ENCODE measurements around the gene HOXB4. TPM values are rescaled to one million over a fixed set of nuclear protein-coding genes. Genes with fewer than 3 reads are reported as not detected.

The HOXB4 gene
- total and polyA plus RNA-seq, 10 of the 15 experiments (the other 5 are each of a cell fraction or from before 2014, with no cell fraction given) = 0.35 to 5.8 (median 3.0) TPM

- peak in 2 of 3 experiments; percentile 4 to 16; a peak in 1 of 6 replicates for TF ChIP-seq CTCF (IDR thresholded peaks at IDR 0.05 in 2 of 3, conservative IDR thresholded peaks at IDR 0.05 in 1 of 3; ENCODE audit: control insufficient read depth in 2 of 3, extremely low read depth in 1 of 3, insufficient read depth in 1 of 3, low read depth in 3 of 3, low read length in 3 of 3)
- TF ChIP-seq POU2F2 (IDR thresholded peaks at IDR 0.05; ENCODE audit: borderline replicate concordance, low read depth, low read length) = peak; percentile 46; the same call in 1 of the 3 replicates
- TF ChIP-seq E4F1 (IDR thresholded peaks at IDR 0.05; ENCODE audit: borderline replicate concordance, partially characterized antibody) = no peak
- TF ChIP-seq HSF1 (IDR thresholded peaks at IDR 0.05; ENCODE audit: low read depth, low read length) = no peak
- 0 out of 2 replicates have a peak, but pooled peaks have one; percentile 15 for TF ChIP-seq GATAD2B (conservative IDR thresholded peaks at IDR 0.05; ENCODE audit: low read depth)
- TF ChIP-seq RCOR1 (conservative IDR thresholded peaks at IDR 0.05; ENCODE audit: low read depth, low read length) = 0 out of 2 replicates have a peak, but pooled peaks have one; percentile 32
- no peak for TF ChIP-seq MEF2A (IDR thresholded peaks at IDR 0.05; ENCODE audit: insufficient read depth, low read depth, low read length)
- no peak for TF ChIP-seq RFX5 (IDR thresholded peaks at IDR 0.05; ENCODE audit: low read depth, low read length)
- no peak for TF ChIP-seq RELA (IDR thresholded peaks at IDR 0.05; ENCODE audit: borderline replicate concordance, partially characterized antibody)
- TF ChIP-seq NBN (IDR thresholded peaks at IDR 0.05) = peak; percentile 22; the same call in 1 of the 2 replicates
- TF ChIP-seq TBL1XR1 (IDR thresholded peaks at IDR 0.05; ENCODE audit: low read depth, low read length) = 0 out of 2 replicates have a peak, but pooled peaks have one; percentile 13
- no peak for TF ChIP-seq NKRF (conservative IDR thresholded peaks at IDR 0.05)
- no peak for TF ChIP-seq KLF5 (IDR thresholded peaks at IDR 0.05; ENCODE audit: partially characterized antibody)
- 0 out of 2 replicates have a peak, but pooled peaks have one; percentile 21 for TF ChIP-seq LARP7 (IDR thresholded peaks at IDR 0.05)
- no peak for TF ChIP-seq EED (IDR thresholded peaks at IDR 0.05; ENCODE audit: low read depth)
- no peak for TF ChIP-seq REST (IDR thresholded peaks at IDR 0.05; ENCODE audit: low read depth, low read length)
- no peak for TF ChIP-seq CHD1 (IDR thresholded peaks at IDR 0.05; ENCODE audit: low read depth, low read length)
These were observed 693 bp upstream of the HOXB4 start (continued) for GRCh38 chr17:48578616-48579470.

Data from GM12878 (cell line).